Measurements from ENCODE around the gene NEO1.

The NEO1 gene

DNA sequence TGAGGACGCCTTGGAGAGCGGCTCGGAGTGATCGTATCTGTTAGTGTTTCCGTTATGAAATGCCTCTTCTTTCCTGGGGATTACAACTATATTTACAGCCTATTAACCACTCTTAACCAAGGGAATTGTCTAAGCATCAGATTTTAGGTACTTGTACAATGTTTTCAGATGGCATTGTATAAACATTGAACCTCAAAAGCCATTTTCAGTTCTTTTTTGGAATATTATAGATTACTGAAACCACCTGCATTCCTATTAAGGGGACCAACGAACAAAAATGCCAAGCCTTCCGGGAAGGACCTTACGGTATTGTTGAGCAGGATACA lies 1.1 kb downstream of the NEO1 start:
- H3K27me3 ChIP-seq (replicated peaks; ENCODE audit: control insufficient read depth, insufficient read depth, low read length) = peaks cover 3% of the 10 kb centered on the region
- peak overlapping the region; percentile 62 for H3K4me3 ChIP-seq (replicated peaks; ENCODE audit: low read depth, low read length)
- DNase-seq (ENCODE audit: extremely low read depth, insufficient read length) = no peak
- H3K36me3 ChIP-seq (ENCODE audit: control insufficient read depth, insufficient read depth, low read length) = no peaks in the 10 kb centered on the region
- TF ChIP-seq, protein P1, sequence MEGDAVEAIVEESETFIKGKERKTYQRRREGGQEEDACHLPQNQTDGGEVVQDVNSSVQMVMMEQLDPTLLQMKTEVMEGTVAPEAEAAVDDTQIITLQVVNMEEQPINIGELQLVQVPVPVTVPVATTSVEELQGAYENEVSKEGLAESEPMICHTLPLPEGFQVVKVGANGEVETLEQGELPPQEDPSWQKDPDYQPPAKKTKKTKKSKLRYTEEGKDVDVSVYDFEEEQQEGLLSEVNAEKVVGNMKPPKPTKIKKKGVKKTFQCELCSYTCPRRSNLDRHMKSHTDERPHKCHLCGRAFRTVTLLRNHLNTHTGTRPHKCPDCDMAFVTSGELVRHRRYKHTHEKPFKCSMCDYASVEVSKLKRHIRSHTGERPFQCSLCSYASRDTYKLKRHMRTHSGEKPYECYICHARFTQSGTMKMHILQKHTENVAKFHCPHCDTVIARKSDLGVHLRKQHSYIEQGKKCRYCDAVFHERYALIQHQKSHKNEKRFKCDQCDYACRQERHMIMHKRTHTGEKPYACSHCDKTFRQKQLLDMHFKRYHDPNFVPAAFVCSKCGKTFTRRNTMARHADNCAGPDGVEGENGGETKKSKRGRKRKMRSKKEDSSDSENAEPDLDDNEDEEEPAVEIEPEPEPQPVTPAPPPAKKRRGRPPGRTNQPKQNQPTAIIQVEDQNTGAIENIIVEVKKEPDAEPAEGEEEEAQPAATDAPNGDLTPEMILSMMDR (IDR thresholded peaks at IDR 0.05; ENCODE audit: insufficient read depth, low read length, poor library complexity, severe bottlenecking) = no peak

DNA sequence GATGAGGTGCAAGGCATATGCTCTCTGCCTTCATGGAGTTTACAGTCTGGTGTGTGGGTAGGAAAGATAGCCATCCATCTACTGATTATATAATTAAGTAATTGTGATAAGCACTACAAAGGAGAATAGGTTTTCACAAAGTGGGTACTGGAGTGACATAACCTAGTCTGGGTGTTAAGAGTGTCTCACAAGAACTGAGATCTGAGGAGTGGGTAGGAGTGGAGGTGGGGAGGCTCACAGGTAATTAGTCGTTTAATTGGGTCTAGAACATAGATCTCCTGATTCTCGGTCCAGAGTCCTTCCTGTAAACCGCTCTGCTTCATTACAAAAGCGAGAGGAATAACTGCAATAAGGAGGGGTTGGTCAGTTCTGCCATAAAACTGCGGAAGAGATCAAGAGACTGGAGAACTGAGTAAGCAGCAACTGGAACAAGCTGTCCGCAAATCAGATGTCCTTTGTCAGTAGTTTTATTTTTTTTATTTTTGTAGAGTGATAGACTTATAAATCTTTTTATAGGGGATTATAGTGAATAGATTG lies 2.2 kb downstream of the NEO1 start:
- H3K27me3 ChIP-seq (replicated peaks; ENCODE audit: control insufficient read depth, insufficient read depth, low read length) = peaks cover 3% of the 10 kb centered on the region
- TF ChIP-seq, protein P1 (IDR thresholded peaks at IDR 0.05; ENCODE audit: insufficient read depth, low read length, poor library complexity, severe bottlenecking) = no peak
- H3K36me3 ChIP-seq (ENCODE audit: control insufficient read depth, insufficient read depth, low read length) = no peaks in the 10 kb centered on the region
- no peak overlapping the region for H3K4me3 ChIP-seq (replicated peaks; ENCODE audit: low read depth, low read length)
- DNase-seq (ENCODE audit: extremely low read depth, insufficient read length) = no peak

DNA sequence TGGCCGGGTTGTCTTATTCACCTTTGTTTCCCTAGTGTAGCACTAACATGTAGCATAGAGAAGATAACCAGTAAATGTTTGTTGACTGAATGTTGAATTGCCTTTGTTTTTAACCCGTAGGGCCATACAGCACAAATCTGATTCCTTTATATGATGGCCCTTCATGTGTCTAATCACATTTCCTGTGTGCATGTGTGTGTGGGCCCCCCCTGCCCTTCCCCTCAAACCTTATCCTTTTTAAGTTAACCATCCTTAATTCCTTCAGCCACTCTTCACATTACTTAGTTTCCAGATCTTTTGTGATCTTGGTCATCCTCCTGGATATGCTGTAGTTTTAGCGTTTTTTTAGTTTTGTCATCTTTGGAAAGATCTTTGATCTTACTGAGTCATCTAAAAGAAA lies 4.2 kb downstream of the NEO1 start:
- no peak overlapping the region for H3K4me3 ChIP-seq (replicated peaks; ENCODE audit: low read depth, low read length)
- no peaks in the 10 kb centered on the region for H3K36me3 ChIP-seq (ENCODE audit: control insufficient read depth, insufficient read depth, low read length)
- DNase-seq (ENCODE audit: extremely low read depth, insufficient read length) = no peak
- TF ChIP-seq, protein P1 (IDR thresholded peaks at IDR 0.05; ENCODE audit: insufficient read depth, low read length, poor library complexity, severe bottlenecking) = no peak
- peaks cover 3% of the 10 kb centered on the region for H3K27me3 ChIP-seq (replicated peaks; ENCODE audit: control insufficient read depth, insufficient read depth, low read length)

DNA sequence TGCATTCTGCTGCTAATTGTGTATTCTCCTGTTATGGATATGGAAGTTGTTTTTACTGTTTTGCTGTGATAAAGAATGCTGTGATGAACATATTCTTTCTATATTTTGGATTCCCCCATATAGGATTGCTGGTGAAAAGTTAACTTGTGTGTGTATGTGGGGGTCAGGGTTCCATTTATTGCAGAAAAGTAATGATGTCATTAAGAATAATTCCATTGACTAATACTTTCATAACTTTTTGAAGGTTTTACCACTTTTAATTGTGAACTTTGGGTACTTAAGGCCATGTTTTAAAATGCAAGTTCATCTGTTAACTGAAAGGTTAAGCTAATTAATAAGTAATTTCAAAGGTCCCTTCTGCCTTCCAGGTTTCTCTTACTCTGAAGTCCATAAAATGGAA lies 6.2 kb downstream of the NEO1 start:
- H3K27me3 ChIP-seq (replicated peaks; ENCODE audit: control insufficient read depth, insufficient read depth, low read length) = peaks cover 2% of the 10 kb centered on the region
- TF ChIP-seq, protein P1 (IDR thresholded peaks at IDR 0.05; ENCODE audit: insufficient read depth, low read length, poor library complexity, severe bottlenecking) = no peak

DNA sequence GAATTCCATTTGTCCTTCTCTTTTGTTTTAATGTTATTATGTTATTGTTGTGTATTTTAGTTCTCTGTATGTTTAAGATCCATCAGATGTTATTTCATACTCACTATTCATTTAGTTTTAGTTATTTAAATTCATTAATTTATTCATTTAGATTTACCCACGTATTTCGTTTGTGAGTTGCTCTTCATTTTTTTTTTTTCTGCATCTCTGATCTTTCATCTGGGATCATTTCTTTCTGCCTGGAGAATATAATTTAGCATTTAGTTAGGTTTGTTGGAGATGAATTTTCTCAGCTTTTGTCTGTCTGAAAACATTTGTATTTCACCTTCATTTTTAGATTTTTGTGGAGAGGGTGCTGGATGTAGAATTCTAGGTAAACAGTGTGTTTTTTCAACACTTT lies 12.9 kb downstream of the NEO1 start:
- H3K27me3 ChIP-seq (replicated peaks; ENCODE audit: control insufficient read depth, insufficient read depth, low read length) = no peaks in the 10 kb centered on the region
- TF ChIP-seq, protein P1 (IDR thresholded peaks at IDR 0.05; ENCODE audit: insufficient read depth, low read length, poor library complexity, severe bottlenecking) = no peak
- H3K4me3 ChIP-seq (replicated peaks; ENCODE audit: low read depth, low read length) = no peak overlapping the region
- no peaks in the 10 kb centered on the region for H3K36me3 ChIP-seq (ENCODE audit: control insufficient read depth, insufficient read depth, low read length)
- no peak for DNase-seq (ENCODE audit: extremely low read depth, insufficient read length)

More for the DNA sequence above, 6.2 kb downstream of the NEO1 start:
- no peak for DNase-seq (ENCODE audit: extremely low read depth, insufficient read length)
- no peaks in the 10 kb centered on the region for H3K36me3 ChIP-seq (ENCODE audit: control insufficient read depth, insufficient read depth, low read length)
- no peak overlapping the region for H3K4me3 ChIP-seq (replicated peaks; ENCODE audit: low read depth, low read length)

DNA sequence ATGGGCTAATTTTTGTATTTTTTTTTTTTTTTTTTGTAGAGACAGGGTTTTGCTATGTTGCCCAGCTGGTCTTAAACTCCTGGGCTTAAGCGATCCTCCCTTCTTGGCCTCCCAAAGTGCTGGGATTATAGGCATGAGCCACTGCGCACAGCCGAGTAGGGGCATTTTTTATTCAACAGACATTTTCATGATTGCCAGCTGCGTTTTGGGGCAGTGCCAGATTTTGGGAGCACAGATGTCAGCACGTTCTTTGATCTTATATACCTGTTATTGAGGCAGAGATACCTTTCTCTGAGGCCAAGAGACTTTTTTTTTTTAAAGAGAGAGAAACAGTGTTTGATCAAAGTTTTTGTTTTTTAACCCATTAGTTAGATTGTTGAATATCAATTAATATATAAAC lies 16.8 kb downstream of the NEO1 start:
- Histone ChIP-seq H3K36me3 (ENCODE audit: control insufficient read depth, insufficient read depth, low read length) (no peaks in the 10 kb centered on the region), H3K27me3 (replicated peaks; ENCODE audit: control insufficient read depth, insufficient read depth, low read length) (no peaks in the 10 kb centered on the region), H3K4me3 (replicated peaks; ENCODE audit: low read depth, low read length) (no peak overlapping the region)
- TF ChIP-seq, protein P1 (IDR thresholded peaks at IDR 0.05; ENCODE audit: insufficient read depth, low read length, poor library complexity, severe bottlenecking) = no peak
- no peak for DNase-seq (ENCODE audit: extremely low read depth, insufficient read length)
